Gastrocnemius medialis (tissue), 4 donors: Measurements from ENCODE around the gene HEPHL1.

ENCODE experiments used
- CTCF ChIP-seq, 5 experiments: fragments of 450-650 bp in 3 of 5; fragments of 200-600 bp in 2 of 5; sonication (generic) in 2 of 5; IDR thresholded peaks in 4 of 5; conservative IDR thresholded peaks in 1 of 5; 1 replicate in 4 of 5; 2 replicates in 1 of 5; pipeline ENCODE4 v1.5.1; 2016 to 2019; ENCODE audit warnings: antibody characterized with exemption in 5 of 5, mild to moderate bottlenecking in 3 of 5, moderate library complexity in 3 of 5
- POLR2A ChIP-seq, 2 donors: fragments of 450-650 bp; IDR thresholded peaks; one replicate each; pipeline ENCODE4 v1.6.1; 2017; ENCODE audit warnings: antibody characterized with exemption in 2 of 2, mild to moderate bottlenecking in 2 of 2, moderate library complexity in 2 of 2

- no peak for TF ChIP-seq CTCF (IDR thresholded peaks at IDR 0.05 in 4 of 5, conservative IDR thresholded peaks at IDR 0.05 in 1 of 5)
- no peak for TF ChIP-seq POLR2A (IDR thresholded peaks at IDR 0.05)
These were observed 13.2 kb upstream of the HEPHL1 start for GRCh38 chr11:94007906-94008305.
